T-helper 2 cell (primary cell): ENCODE data around the gene RFX1.

Experiments used
- DNase-seq, 5 experiments: peaks; one replicate each; pipeline versions ENCODE4 v3.0.0 to v3.0.0-alpha.2; 2012 to 2022

RFX1 gene

DNA sequence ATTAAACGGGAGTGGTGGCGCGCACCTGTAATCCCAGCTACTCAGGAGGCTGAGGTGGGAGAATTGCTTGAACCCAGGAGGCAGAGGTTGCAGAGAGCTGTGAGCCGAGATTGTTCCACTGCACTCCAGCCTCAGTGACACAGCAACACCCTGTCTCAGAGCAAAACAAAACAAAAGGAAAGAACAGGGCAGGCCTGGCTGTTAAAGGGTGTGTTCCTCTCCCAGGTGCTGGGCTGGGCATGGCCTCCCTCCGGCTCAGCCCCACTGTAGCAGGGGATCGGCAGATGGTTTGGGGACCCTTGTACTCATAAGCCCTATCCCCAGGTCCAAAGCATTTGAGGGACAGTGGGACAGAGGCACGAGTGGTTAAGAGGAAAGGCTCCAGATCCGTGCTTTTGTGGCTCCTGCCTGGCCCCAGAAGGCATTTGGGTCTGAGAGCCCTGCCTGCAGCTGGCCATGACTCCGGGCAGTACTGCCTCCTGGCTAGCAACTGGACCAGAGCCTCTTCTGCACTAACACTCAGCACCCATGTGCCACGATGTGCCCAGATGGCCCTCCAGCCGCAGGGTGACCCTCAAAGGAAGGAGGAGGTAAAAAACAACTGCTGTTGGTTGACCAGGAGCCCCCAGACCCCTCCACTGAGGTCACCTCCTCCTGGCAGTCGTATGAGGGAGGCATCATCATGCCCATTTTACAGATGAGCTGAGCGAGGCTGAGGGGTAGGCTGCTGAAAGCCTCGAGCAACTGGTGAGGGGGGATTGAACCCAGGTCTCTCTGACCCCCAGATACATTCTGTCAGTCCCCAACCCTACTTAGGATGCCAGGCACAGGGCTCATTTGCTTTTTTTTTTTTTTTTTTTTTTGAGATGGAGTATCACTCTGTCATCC lies 10.0 kb downstream of the RFX1 start:
- no peak for DNase-seq

DNA sequence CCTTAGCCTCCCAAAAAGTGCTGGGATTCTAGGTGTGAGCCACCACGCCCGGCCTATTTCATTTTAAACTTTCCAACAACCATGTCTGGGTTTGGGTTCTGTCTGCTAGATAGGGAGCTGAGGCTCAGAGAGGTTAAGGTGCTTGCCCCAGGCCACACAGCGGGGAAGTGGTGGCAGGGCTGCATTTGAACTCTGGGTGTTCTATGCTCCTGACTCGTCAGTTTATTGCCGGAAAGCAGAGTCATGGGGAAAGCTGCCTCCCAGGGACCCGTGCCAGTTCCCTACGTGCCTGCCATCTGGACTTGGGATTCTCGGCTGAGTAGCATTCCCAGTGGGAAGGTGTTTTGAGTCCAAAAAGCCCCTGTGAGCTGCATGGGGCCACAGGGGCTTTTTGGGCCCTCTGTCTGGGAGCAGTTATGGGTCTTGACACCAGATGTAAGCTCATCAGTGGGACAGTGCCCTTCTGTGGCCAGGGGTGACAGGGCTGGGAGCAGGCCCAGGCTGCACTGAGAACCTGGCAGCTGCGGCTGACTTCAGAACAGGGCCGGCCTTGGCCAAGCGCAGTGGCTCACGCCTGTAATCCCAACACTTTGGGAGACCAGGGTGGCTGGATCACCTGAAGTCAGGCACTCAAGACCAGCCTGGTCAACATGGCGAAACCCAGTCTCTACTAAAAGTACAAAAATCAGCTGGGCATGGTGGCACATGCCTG lies 10.9 kb downstream of the RFX1 start:
- no peak for DNase-seq

DNA sequence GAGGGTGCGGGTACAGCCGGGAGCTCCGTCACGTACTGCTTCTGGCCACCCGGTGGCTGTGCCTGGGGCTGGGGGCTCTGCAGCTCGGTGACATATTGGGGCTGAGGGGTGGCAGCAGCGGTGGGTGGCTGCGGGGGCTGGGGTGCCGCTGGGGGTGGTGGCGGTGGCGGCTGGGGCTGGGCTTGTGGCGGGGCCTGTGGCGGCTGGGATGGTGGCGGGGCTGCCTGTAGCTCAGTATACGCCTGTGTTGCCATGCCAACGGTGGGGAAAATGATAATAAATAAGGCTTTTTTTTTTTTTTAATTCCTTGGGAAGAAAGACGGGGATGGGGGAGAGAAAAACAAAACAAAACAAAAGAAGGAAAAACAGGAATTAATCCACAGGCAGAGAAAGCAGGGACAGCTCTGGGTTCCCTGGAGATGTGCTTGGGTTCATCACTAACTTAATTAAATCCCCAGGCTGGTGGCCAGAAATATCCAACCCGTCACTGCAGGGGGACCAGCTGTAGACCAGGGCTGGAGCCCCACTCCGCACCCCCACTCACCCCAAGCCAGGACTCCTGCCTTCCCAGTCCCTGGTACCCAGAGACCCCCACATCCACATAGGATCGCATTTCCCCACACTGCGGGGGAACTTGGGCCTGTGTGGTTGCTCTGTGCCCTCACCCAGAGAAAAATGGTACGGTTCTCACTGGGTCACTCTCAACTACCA lies 12.4 kb downstream of the RFX1 start:
- DNase-seq = no peak

DNA sequence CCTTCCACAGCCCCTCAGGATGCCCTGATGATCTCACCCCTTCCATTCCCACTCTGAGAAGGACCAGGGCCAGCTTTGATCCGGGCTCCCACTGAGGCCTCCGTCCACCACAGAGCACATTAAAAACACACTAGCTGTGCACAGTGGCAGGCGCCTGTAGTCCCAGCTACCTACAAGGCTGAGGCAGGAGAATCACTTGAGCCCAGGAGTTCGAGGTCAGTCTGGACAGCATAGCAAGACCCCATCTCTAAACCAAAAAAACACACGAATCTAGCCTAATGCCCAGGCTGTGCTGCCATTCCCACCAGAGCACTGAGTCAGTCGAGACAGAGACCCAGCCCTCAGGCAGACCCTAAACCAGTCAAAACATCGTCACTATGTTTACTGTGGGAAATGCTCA lies 14.1 kb downstream of the RFX1 start:
- no peak for DNase-seq

DNA sequence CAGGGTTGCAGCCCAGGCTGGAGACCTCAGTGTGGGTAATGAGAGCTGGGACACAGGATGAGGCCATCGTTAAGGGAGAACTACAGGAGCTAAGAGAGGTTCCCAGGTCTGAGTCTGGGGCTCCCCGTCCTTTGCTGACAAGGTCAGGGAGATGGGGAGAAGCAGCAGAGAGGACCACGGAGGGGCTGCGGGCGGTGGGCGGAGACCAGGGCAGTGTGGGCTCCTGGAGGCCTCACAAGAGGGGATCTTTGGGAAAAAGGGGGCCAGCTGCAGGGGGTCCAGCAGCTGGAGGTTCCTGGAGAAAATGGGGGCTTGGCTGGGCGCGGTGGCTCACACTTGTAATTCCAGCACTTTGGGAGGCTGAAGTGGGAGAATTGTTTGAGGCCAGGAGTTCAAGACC lies 16.0 kb downstream of the RFX1 start:
- no peak for DNase-seq

DNA sequence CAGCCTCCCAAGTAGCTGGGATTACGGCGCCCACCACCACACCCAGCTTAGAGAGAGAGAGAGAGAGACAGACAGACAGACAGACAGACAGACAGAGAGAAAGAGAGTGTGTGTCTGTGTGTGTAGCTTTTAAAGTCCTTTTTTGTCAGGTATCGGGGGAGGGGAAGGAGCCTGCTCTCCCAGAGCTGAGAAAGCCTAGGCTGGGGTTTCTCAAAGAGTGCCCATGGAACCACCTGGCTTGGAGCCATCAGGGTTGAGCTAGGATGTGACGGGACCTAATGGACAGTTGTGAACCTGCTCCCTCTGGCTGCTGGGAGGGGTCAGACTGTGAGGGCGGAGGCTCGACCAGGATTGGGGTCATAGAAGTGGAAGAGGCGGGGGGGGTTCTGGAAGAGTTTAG lies 16.6 kb downstream of the RFX1 start:
- no peak for DNase-seq

DNA sequence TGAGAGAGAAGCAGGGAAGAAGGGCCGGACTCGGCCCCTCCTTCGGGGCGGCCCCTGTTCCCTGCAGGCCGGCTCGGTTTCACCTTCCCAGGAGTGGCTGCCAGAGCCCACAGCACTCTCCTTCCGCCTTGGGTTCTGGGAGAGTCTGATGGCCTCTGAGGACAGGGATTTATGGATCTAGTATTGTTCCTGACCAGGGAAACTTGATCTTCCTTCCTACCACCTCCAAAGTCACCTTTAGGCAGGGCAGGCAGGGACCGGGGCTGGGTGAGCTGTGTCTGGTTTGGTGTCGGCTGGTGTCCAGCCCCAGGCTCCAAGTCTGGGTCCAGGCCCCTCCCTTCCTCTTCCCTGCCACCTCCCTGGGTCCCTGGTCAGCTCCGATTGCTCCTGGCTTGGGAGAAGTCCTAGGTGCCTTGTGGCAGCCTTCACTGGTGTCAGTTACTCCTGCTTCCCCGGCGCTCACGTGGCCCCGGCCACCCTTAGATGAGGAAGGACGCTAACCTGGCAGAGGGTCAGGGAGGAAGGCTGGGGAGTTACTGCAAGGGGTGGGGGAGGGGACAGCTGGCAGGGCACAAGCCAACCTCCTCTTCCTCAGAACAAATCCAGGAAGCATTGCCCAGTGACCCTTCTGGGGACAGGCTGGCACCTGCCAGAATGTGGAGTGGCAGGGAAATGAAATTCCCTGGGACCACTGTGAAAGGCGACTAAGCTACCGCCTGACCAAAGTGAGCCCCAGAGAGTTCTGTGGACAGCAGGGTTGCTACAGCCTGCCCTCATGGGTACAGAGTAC lies 18.8 kb downstream of the RFX1 start:
- no peak for DNase-seq

DNA sequence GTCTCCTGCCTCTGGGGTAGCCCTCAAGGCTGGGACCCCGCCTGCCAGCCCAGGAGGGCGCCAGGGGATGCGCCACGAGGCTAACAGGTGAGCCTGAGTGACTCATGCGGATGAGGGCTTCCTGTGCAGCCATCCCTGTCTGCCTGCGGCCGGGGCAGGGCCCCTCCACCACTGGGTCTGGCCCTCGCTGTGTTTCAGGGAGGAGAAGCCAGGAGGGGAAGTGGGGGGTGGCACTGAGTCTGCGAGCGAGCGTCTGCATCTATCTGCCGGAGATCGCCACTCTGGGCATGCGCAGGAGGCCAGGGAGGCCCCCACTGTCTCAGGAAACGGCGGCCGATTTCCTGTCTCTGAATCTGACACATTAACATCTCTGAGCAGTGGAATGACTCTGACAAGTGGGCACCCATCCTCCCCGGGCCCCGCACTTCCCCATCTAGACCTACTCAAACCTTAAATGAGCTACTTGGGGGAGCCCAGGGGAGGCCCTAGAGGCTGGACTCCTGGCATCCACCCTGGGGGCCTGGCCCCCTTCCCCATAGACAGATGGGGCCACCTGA lies 19.7 kb downstream of the RFX1 start:
- peak; percentile 95 to 100 (median 98) for DNase-seq

DNA sequence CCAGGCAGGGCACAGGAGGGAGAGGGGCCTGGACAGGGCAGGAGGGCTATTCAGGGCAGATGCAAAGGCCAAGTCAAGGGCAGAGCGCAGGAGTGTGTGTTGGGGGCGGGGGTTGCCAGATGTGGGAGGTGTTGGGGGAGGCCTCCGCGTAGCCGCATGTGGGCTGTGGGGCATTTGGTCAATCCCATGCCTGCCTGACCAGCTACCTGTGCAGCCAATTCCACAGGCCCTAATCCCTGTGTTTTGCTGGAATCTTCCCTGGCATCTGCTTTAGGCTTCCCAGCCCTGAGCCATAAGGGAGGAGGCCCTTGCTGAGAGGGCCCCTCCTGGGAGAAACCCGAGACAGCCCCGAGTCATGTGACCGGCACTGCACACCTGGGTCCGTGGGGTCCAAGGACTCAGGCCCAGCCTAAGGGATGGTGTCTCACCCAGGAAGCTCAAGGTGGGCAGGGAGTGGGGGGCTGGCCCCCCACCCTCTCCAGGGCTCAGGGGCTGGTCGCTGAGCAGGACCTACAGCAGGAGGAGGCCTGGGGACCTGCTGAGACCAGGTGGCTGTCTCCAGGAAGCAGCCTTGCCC lies 20.3 kb downstream of the RFX1 start:
- no peak for DNase-seq

DNA sequence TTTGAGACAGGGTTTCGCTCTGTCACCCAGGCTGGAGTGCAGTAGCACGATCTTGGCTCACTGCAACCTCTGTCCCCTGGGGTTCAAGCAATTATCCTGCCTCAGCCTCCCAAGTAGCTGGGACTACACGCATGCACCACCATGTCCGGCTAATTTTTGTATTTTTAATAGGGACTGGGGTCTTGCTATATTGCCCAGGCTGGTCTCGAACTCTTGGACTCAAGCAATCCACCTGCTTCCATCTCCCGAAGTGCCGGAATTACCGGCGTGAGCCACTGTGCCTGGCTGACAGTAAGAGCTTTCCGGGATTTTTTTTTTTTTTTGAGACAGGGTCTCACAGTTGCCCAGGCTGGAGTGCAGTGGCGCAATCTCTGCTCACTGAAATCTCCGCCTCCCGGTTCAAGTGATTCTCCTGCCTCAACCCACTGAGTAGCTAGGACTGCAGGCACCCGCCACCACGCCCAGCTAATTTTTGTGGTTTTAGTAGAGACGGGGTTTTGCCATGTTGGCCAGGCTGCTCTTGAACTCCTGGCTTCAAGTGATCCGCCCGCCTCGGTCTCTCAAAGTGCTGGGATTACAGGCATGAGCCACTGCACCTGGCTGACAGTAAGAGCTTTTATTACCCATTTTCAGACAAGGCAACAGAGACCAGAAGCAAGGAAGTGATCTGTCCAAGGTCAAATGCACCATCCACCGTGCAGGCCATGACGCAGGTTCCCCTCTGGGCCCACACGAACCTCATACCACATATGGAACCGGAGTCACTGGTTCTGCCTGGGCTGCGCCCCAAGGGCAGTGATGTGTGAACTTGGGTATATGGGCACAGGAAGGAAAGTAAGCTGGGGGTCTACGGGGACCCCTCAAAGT lies 21.0 kb downstream of the RFX1 start:
- DNase-seq = no peak

DNA sequence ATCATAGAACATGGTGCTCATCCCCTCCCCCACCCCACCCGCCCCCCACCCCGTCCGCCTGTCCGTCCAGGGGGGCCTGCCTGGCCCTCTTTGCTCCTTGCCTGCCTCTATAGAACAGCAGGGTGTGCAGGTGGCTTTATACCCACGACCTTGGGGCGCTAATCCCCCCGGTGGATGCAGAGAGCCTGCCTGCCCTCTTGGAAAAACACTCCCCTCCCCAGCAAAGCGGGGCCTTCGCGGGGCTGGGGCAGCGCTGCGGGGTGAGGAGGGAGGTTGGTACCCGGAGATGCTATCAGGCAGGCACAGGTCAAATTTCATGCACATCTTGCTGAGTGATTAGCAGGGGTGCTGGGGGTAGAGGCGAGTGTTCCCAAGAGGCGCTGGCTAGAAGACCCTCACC lies 21.9 kb downstream of the RFX1 start:
- DNase-seq = no peak

DNA sequence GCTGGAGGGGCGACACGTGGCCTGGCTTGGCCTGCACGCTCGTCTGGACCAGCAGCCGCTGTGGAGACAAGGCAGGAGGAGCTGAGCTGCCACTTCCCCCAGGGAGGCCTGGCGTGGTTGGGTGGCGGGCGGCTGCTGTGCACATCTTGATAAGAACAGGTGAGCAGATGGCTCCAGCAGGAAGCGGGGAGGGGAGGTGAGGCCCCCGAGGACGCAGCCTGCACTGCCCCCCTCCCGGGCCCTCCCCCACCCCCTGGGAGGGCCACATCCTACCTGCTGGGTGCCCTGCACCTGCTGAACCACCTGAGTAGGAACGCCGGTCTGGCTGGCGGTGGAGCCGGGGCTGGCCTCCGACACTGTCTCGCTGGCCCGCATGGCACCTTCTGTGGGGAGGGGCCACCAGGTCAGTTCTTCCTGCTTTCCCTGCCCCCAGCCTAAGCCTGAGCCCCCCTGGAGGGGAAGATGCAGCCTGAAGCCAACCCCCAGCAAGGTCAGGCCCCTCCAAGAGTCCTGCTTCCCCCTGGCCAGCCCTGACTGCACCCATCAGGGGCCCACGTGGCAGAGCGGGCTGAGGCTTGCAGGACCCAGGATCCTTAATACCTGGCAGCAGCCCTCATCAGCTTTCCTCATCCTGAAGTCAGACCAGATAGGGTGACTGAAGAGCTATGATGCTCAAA lies 22.8 kb downstream of the RFX1 start:
- DNase-seq = peak in 2 of 5 experiments; percentile 30 to 34

DNA sequence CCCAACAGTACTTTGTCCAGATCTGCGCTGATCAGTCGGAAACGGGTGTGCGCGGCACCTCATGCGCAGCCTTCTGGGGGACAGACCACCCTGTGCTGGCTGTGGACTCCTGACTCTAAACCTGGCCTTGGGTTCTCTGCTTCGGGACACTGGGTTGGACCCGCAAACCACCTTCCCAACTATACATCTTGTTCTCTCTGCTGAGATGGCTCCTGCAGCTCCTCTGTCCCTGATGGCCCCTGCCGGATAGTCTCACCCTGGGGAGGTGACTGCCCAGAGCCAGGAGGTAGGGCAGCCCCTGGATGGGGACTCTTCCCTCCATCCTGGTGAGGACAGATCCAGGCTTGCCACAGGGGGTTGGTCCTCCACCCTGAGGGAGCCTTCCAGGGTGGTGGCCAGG lies 23.3 kb downstream of the RFX1 start:
- DNase-seq = no peak

DNA sequence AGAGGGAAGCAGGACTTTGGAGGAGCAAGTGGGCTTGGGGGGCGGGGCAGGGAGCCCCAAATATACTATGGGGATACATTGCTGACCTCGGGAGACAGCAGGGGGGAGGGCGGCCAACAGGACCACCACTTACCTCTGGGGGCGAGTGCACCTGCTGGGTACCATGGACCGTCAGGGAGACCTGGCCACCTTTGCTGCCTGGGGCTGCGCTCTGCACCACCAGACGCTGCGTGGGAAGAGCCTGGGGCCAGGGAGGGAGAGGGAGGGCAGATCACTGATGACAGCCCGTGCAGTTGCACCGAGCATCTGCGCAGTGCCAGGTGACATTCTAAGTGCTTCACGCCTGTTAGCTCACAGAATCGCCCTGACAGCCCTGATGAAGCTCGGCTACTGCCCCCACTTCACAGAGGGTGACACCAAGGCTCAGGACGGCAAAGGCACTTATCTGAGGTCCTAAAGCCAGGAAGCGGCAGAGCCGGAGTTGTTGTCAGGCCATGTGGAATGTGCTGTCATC lies 24.1 kb downstream of the RFX1 start:
- no peak for DNase-seq

DNA sequence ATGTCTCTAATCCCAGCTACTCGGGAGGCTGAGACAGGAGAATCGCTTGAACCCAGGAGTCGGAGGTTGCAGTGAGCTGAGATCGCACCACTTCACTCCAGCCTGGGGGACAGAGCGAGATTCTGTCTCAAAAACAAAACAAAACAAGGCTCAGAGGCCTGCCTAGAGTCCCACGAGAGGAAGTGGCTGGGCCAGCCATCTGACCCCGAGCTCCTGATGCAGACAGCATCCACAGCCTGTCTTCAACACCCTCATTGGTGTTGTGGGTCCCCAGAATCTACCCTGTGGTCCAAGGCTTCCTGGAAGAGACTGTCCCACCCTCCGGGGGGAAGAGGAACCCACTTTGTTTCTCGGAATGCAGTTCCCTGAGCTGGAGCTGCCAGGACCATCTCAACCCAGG lies 24.7 kb downstream of the RFX1 start:
- no peak for DNase-seq

DNA sequence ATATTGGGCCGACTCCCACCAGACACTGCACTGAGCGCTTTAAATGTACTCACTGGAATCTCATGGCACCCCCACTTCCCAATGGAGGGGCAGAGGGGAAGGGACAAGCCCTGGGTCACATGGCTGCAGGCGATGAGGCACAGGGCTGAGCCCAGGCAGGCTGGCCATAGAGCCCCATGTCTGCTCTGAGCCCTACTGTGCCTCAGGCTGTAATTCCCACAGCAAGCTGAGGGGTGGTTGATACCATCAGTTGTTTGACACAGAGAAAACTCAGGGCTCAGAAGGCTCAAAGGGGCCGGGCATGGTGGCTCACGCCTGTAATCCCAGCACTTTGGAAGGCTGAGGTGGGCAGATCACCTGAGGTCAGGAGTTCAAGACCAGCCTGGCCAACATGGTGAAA lies 25.1 kb downstream of the RFX1 start:
- DNase-seq = no peak

DNA sequence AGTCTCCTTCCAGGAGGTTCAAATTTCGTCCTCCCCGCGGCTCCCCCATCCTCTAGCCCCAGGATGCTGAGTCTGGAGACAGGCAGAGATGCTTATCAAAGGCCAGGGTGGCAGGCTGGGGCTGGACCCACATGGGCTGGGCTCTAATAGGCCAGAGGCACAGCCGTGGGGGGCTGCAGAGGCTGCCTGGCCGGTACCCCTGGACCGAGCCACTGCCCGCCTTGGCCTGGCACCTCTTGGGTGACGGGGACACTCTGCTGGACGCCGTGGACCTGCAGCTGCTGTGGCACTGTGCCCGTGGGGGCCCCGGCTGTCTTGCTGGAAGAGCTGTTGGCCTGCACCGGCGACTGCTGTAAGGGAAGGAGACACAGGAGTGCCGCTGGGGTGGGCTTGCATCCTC lies 25.8 kb downstream of the RFX1 start:
- no peak for DNase-seq

DNA sequence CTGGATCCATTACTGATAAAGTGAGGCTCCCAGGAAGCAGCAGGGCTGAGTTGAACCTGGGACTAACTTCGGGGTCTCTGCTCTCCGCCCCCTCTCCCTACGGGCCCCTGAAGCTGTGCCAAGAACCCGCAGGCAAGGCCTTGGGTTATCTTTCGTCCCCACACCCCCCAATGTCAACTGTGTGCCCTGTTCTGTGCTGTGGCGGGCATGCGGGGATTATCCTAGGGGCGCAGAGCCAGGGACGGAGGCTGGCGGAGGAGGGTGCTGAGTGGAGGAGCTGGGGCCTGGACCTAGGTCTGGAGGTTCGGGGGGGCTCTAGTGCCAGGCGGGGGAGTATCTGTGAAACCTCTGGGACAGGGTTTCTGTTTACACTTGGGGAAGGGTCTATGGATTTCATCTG lies 26.4 kb downstream of the RFX1 start:
- DNase-seq = no peak

DNA sequence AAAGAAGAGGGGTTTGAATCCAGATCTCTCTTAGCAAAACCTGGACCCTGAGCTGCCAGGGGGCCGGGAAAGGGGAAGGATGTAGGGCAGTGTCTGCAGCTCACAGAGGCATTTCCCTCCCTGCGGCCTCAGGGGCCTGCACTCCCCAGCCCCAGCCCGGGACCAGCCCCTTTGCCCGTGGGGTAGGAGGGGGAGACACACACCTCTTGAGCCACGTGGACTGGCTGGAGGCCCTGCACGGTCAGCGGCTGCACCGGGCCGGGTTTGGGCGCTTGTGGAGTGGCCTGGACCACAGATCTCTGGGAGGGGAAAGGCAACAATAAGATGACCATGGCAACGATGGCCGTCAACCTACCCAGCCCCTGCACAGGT lies 26.9 kb downstream of the RFX1 start:
- no peak for DNase-seq
